HG03095 (cell line): ENCODE data around the gene ADAMTS2.

Experiments
- ATAC-seq: cut with Tn5 transposase; IDR thresholded peaks from one replicate; pipeline ENCODE4 v1.9.1; 2021; ENCODE audit warnings: moderate library complexity; ENCODE audit not compliant: unreplicated experiment

The ADAMTS2 gene

DNA sequence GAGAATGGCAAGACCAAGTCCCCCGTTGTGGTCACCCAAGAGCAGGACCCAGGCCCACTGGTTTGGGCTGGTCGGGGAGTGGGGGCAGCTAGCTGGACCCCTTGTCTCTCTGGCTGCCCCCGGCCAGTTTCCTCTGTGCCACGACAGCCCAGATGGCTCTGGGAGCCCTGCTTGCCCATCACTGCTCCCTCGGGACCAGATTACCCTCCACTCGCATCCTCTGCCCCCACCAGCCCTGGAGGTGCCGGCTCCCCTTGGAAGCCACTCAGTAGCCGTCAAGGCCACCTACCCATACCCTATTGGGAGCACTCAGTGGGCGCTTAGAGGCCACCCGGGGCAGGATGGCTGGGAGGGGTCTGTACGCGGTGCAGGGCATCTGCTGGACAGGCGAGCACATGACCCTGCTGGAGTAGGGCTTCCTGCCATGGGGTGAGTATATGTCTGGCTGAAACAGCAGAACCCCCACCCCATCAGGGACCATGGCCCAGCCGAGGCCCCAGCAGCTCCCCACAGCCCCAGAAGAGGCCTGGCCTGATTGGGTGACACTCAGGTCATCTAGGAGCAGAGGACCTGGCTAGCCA lies 215.1 kb downstream of the ADAMTS2 start:
- ATAC-seq = no peak

DNA sequence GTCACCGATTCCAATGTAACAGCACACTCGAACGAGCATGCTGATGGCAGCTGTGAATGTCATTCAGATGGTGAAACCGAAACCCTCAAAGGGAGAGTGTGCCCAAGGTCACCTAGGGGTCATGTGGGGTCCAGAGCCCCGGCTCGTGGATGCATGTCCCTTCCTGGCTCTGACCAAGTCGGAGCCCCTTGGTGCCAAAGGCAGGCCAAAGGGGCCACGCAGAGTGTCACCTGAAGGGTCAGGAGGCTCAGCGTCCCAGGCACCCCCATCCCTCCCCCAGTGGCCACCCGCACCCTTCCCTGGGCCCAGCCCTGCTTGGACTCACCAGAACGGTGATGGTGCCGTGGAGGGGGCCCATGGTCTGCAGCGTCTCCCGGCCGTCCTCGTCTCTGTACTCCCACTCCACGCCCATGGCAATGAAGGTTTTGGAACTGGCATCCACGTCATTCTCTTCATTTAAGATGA lies 215.6 kb downstream of the ADAMTS2 start:
- ATAC-seq = no peak

DNA sequence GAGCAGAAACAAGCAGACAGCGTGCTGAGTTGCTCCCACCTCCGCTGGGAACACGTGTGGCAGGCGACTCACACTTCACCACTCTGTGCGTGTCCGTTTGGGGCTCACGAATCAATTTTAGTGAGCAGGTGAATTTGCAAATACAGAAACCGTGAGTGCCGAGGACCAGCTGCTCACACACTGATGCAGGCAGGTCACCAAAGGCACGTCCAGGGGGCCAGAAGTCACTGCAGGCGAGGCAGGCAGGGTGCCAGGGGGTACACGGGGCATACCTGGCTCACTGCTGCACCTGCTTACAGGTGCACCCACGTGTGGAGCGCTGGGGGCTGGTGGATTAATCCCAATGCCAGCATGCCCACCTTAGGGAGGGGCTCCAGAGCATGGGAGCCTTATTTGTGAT lies 216.3 kb downstream of the ADAMTS2 start:
- ATAC-seq = no peak

DNA sequence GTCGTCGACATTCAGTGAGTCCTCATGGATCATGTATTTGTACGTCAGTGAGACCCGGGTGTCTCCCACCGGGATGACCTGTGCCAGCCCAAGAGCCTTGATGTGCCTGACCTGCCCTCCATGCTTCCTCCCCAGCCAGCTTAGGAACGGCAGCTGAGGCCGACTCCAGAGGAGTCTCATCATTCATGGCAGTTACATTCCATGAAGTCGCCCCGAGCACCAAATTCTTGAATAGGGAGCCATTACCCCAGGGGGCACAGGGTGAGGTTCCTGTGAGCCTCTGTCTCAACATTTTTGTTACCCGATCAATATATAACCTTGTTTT lies 217.3 kb downstream of the ADAMTS2 start:
- no peak for ATAC-seq

DNA sequence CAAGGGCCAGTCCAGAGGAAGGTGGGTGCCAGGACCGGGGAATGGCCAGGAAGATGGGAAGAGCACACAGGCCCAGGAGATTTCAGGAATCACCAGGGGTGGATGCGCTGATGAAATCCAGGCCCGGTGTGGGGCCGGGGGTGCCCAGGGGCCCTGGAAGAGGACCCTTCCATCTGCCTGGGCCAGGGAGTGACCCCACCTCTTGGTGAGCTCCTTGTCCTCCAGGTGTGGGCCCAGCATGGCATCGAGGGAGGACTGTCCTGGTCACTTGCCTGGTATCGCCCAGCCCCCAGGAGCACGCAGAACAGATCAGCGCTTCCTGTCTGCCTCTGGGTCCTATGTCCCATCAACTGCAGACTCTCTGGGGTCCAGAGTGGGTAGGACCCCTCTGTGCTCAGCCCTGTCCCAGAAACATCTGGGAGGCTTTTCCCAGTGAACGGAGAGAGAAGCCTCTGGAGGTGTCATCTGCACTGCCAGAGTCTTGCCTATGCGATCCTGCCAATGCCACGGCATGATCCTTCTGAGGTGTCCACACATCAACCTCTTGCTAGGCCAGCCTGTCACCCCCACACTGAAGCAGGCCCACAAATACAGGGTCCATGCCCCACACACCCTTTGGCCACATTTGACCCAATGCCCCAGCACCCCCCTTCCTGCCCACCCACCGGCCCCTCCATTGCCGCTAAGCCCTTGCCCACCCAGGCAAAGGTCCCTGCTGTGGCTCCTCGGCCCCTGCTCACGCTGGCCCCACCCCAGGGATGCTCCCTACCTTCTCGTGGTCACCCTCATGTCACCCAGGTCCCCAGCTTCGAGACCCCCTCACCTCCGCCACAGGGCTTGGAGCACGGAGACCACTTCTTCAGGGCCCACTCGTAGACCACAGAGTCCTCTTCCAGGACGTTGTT lies 217.9 kb downstream of the ADAMTS2 start:
- ATAC-seq = no peak

DNA sequence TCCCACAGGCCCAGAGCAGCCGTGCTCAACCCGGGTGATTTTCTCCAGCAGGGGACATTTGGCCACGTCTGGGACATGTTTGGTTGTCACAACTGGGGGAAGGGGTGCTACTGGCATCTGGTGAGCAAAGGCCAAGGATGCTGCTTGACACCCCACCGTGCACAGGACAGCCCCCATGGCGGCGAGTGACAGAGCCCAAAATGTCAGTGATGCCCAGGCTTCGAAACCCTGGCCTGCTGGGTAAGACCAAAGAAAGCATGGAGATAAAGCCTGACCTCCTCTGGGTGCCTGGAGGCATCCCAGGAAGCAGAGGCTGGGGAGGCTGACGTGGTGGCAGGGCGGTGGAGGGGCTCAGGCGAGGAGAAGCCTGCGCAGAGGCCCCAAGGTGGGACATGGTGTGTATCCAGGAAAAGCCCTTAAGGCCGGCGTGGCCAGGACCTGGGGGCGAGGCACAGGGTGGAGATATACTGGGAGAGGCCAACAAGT lies 218.7 kb downstream of the ADAMTS2 start:
- no peak for ATAC-seq

DNA sequence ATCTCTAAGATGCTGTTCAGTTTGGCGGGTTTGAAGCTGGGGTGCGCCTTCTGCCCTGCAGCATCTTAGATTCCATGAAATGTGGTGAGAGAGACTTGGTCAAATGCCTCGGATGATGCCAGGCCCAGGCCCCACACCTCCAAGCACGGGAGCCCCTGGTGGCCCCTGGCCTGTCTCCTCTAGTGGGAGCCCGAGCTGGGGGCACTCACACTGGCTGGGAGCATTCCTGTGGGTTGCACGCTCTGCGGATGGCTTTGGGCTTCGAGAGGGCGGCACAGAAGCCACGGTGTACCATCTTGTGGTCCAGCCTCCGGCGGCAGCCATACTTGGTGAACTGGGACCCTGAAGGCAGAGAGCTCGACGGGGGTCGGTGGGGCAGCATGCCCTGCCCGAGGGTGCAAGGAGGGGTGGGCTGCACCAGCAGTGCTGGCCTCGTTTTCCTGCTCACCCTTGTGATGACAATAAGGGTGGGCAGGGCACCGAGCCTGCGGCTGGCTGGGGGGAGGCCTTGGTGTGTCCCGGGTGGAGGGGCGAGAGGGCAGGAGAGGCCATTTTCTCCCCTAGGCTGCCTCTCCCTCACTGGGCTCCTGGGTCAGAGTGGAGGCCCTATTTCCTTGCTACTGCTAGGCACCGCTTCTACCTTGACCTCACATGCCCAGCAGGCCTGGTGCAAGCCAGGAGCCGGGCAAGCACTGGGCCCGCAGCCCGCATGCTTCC lies 219.3 kb downstream of the ADAMTS2 start:
- ATAC-seq = no peak

DNA sequence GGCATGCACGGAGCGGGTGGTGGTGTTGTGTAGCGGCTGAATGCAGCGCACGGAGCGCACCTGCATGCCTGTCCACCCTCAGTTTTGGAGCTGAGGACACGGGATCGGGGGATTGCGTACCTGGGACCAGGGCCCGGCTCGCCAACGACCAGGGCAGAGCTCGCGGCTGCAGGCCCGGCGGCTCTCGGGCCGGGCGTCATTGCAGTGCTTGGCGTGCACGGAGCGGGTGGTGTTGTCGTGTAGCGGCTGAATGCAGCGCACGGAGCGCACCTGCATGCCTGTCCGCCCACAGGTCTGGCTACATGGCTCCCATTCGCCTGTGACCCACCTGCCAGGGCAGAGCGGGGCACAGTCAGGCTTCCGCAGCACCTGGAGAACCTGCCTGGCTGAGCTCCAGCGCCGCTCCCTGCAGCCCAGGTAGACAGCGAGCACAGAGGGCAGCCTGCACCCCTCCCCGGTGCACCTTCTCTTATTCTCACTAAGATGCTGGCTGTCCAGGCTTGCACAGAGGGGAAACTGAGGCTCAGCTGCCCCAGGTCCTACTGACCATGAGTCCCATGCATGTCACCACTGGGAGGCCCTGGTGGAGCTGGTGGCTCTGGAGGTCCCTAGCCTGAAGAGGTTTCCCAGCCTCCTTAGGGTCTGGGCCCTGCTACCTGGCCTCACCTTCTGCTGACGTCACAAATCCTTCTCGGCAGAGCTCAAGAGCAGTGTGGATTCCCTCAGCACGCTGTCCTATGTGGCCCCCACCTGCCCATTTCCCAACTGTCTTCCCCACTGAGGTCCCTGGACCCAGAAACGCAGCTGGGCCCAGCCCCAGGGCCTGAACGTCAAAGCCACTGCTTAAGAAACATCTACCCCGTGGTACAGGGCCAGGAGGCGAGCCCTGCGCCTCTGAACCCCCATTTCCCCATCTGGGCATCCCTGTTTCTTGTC lies 220.1 kb downstream of the ADAMTS2 start:
- ATAC-seq = no peak

DNA sequence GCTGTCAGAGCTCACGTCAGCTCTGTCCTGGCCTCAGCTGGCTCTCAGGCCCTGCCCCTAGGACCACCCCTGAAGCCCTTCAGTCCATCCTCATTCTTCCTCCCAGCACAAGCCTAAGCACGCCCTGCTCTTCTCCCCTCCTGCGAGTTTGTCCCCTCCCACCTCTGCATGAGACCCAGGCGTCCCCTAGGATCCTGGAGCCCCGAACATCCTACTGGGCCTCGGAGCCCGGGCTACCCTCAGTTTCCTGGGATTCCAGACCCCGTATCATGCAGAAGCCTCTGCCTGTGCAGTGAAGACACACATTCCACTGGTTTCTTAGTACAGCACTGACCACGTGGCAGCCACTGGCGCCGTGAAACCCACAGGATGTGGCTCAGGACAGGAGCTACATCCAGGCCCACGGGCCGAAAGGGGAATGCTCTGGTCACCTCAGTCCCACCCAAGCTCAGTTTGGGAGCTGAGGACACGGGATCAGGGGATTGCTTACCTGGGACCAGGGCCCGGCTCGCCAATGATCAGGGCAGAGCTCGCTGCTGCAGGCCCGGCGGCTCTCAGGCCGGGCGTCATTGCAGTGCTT lies 220.9 kb downstream of the ADAMTS2 start:
- no peak for ATAC-seq

DNA sequence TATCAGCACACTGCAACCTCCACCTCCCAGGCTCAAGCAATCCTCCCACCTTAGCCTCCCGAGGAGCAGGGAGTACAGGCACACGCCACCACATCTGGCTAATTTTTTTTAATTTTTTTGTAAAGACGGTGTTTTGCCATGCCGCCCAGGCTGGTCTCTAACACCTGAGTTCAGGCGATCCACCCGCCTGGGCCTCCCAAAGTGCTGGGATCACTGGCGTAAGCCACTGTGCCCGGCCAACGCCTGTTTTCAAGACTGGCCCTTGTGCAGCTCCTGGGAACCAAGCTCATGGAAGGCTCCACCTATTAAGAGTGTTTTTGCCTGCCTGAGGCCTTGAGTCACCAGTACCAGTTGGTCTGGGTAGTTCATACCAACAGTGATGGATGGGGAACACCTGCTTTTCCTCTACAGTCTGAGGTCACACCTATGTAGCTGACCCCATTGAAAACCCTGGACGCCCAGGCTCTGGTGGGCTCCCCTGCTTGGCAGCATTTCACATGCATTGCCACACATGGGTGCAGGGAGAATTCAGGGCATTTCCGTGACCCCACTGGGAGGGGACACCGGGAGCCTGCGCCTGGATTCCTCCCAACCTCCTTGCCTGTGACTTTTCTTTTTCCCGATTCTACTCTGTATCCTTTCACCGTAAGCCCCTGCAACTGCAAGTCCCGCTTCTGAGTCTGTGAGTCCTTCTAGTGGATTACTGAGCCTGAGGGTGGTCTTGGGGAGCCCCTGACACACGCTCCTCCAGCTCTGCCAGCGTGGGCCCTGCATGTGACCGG lies 221.6 kb downstream of the ADAMTS2 start:
- no peak for ATAC-seq

DNA sequence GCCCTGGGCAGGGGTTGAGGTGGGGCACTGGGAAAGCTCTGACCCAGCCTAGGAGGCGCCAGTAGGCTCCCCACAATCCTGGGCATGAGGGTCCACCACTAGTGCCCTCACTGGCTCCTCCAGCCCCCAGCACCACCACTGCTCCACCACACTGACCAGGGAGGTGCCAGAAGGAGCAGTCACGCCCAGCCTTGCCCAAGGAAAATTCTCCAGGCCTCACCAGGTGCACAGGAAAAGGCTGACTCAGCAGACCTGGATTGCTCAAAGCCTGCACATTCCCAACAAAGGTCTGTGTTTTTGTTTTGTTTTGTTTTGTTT lies 222.2 kb downstream of the ADAMTS2 start:
- no peak for ATAC-seq

DNA sequence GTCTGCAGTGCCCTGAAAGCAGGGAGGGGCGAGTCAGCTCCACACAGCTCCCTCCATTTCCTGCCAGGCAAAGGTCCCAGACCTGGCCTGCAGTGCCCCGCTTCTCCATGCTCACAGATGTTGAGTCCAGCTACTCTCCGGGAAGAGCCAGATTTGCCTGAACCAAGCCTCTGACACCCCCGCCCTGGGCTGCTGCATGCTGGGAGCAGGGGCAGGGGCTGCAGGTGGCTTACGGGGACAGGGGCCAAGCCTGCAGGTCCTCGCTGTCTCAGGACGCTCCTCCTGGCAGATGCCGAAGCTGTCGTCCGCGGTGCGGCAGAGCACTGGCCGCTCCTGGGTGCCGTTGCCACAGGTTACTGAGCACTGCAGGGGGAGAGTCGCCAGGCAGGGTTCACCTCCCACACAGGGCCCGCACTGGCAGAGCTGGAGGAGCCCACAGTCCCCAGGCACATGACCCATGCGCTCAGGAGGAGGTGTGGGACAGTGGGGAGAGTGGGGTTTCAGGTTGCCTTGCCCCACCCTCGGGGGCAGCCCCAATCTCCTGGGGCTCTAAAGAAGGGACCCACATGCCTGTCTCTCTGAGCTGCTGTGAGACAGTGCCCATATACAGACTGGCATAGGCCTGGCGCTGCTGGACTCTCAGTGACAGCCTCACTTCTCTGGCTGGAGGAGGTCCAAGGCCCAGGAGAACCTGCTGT lies 222.7 kb downstream of the ADAMTS2 start:
- ATAC-seq = no peak

DNA sequence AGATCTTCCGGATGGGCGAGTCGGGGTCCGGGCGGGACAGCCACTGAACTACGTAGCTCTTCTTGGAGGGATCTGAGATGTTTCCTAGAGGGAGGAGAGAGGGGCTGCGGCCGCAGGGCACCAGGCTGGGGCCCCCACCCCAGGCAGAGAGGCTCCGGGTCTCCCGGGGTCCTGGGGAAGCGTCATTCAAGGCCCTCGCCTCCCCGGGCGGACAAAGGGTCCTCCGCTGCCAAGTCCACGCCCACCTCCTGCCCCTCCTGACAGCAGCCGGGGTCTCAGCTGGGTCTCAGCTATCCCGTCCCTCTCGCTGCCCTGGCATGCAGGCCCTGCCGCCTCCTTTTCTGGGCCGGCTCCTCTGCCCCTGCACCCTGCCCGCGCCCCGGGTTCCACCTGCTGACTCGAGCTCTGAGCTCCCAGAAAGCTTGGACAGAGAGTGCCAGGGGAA lies 223.6 kb downstream of the ADAMTS2 start:
- no peak for ATAC-seq

DNA sequence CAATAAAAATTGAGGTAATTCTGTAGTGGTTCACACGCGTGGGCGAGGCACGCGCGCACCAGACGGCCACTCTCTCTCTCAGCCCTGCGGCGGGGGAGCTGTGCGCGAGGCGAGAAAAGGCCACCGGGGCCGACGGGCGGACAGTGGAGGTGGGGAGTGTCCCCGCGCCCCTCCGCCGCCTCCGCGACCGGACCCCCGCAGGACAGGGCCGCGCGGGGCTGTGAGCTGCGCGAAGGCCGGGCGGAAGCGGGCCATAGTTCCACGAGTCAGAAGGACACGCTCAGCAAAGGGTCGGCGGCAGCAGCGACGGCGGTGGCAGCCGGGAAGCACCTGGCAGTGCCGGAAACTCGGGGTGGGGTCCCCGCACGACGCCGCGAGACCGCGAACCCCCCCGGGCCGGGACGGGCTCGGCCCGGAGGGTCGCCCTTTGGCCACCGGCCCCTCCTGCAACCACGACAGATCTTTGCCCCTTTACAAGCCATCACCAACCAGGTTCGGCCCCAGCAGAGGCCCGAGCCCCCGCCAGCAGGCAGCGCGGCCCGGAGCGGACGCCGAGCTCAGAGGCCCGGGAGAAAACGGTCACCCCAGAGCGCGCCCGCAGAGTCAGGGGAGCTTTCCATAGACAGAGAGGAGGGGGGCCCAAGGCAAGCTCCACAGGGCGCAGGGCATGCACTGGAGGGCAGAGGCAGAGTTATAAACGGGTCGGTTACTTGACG lies 224.2 kb downstream of the ADAMTS2 start:
- ATAC-seq = no peak

DNA sequence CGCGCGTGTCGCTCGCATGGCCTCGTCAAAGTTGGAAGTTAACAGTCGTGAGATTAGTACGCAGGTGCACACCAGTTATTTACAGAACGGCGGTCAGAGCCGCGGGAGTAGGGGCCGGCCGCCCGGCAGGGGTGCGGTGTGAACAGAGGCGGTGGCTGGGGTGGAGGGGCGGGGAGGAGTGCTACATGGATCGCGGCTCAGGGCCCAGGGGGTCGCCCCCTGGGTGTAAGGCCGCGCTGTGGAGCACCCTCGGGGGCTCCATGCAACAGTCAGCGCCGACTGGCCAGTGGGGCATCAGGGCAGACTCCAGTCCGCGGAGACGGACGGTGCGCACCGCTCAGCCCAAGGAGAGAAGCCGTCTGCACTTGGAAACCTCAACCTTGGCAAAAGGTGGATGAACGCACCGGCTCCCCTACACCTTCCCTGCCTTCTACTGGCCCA lies 224.8 kb downstream of the ADAMTS2 start:
- ATAC-seq = no peak

DNA sequence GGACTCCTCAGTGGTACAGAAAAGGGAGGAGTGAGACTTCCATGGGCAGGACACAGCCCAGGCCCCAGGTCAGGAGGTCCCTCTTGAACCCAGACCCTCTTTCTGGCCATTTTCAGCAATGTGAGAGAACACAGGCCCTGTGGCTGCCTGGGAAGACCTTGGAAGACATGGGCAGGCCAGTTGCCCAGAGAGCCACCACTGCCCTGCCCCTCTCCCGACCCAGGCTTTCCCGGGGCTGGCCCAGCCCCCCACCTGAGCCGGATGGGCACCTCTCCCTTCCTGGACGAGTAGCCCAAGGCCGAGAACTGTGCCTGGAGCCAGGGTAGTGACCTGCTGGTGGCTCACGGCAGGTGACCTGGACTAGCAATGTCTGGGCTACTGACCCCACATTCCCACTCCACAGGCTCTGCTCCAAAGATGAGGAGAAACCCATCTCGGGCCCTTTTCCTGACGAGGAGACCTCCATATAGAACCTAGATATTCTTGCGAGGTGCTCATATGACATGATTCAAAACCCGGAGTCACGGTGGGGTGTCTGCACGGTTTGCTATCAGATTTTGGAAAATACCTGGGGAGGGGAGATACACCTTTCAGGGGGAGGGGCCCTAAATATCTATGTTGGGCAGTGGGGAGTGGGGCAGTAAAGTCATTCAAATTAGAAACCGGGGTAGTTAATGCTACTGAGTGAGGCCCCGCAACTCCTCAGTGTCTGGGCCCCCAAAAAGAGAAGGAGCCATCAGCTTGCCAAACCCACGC lies 225.7 kb downstream of the ADAMTS2 start:
- no peak for ATAC-seq

DNA sequence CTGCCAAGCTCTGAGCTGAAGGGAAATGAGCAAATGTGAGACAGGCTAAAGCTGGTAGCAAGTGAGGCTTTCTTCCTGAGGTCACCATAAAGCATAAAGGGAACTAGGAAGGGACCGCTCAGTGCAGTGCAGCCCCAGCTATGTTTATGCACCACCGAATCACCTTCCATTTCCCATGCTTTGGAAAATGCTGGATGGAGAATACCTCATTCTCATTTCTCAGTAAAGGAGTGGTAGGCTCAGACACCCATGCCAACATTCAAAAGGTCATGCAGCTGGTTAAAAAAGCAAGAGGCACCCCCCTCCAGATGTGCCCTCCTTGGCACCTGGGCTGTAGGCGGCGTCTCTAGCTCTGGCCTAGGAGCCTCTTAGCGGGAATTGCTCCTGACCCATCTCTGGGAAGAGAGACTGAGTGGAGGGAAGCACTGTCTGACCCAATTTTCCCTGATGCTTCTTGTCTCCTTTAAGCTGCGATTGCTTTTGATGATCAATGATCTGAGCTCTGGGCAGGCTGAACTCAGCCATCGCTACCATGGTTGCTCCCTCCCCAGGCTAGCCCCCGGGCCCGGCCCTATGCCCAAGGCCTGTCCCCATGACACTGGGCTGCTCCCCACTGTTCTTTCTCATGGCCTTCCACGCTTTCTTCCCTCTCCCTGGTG lies 226.4 kb downstream of the ADAMTS2 start:
- no peak for ATAC-seq
